IMR-90 (cell line): ENCODE measurements around the gene SOX6. TPM values are rescaled to one million over a fixed set of nuclear protein-coding genes. Genes with fewer than 3 reads are reported as not detected.

Experiments used
- ATAC-seq: fragments of 200-7000 bp; cut with Tn5 transposase; 2 replicates; pipeline ENCODE4 v1.9.1; 2020; ENCODE audit warnings: low read depth, mild to moderate bottlenecking, moderate library complexity
- BruUV-seq: library from RNA; stranded (reverse); fragments of 400-500 nt; replicated peaks from 2 replicates; lab custom pipeline; 2021; lab: Mats Ljungman, UMichigan
- CTCF ChIA-PET: fragments of 300-600 bp; formaldehyde crosslinking; extraction: SDS; loops from one replicate; lab custom pipeline; 2021; ENCODE audit warnings: antibody characterized with exemption; lab: Yijun Ruan, JAX
- POLR2A ChIA-PET: fragments of 300-600 bp; sonication (Branson Sonifier 250); formaldehyde crosslinking; loops from one replicate; lab custom pipeline; 2022; ENCODE audit warnings: antibody characterized with exemption; ENCODE audit not compliant: unreplicated experiment; lab: Charles Lee
- DNase-seq: peaks from one replicate; pipeline ENCODE4 v3.0.0; 2013
- H2AFZ ChIP-seq: replicated peaks from 2 replicates; pipeline ENCODE3; 2013; ENCODE audit warnings: low read length, mild to moderate bottlenecking; ENCODE audit not compliant: poor library complexity
- H2AK5ac ChIP-seq: 2 replicates; pipeline ENCODE4 v1.6.1; 2013; ENCODE audit warnings: low read depth, low read length, inconsistent platforms
- H2AK9ac ChIP-seq: replicated peaks from 2 replicates; pipeline ENCODE3; 2013; ENCODE audit warnings: mild to moderate bottlenecking, low read depth, low read length, moderate library complexity; ENCODE audit not compliant: poor library complexity
- H2BK120ac ChIP-seq: 2 replicates; pipeline ENCODE4 v1.6.1; 2013; ENCODE audit warnings: low read depth, low read length, inconsistent platforms
- H2BK15ac ChIP-seq: 3 replicates; pipeline ENCODE4 v1.6.1; 2013; ENCODE audit warnings: low read depth, low read length, inconsistent platforms
- H2BK20ac ChIP-seq: 2 replicates; pipeline ENCODE4 v1.6.1; 2013; ENCODE audit warnings: low read depth, mild to moderate bottlenecking, inconsistent platforms, low read length, moderate library complexity
- H2BK5ac ChIP-seq: 2 replicates; pipeline ENCODE4 v1.6.1; 2013; ENCODE audit warnings: mild to moderate bottlenecking, low read depth, low read length, inconsistent platforms; ENCODE audit not compliant: poor library complexity, severe bottlenecking
- H3K14ac ChIP-seq: replicated peaks from 2 replicates; pipeline ENCODE4 v1.6.1; 2013; ENCODE audit warnings: low read depth, low read length, inconsistent platforms
- H3K18ac ChIP-seq: 2 replicates; pipeline ENCODE4 v1.6.1; 2013; ENCODE audit warnings: low read depth, low read length, control low read depth
- H3K23ac ChIP-seq: 2 replicates; pipeline ENCODE4 v1.6.1; 2013; ENCODE audit warnings: low read depth, low read length, inconsistent platforms
- H3K27ac ChIP-seq: 2 replicates; pipeline ENCODE4 v1.5.1; 2013; ENCODE audit warnings: mild to moderate bottlenecking, control low read depth, low read length; ENCODE audit not compliant: insufficient read depth
- H3K27me3 ChIP-seq: 2 replicates; pipeline ENCODE4 v1.6.1; 2013; ENCODE audit warnings: low read length; ENCODE audit not compliant: control insufficient read depth, insufficient read depth
- H3K36me3 ChIP-seq: 2 replicates; pipeline ENCODE4 v1.6.1; 2013; ENCODE audit warnings: low read length, mixed read lengths; ENCODE audit not compliant: control insufficient read depth, insufficient read depth
- H3K4ac ChIP-seq: 2 replicates; pipeline ENCODE4 v1.6.1; 2013; ENCODE audit warnings: low read depth, low read length, inconsistent platforms
- H3K4me1 ChIP-seq: 2 replicates; pipeline ENCODE4 v1.6.1; 2013; ENCODE audit warnings: low read length, mixed read lengths; ENCODE audit not compliant: control insufficient read depth, insufficient read depth
- H3K4me2 ChIP-seq: 2 replicates; pipeline ENCODE4 v1.6.1; 2013; ENCODE audit warnings: low read depth, mild to moderate bottlenecking, control low read depth, low read length, moderate library complexity
- H3K4me3 ChIP-seq: 2 replicates; pipeline ENCODE4 v1.5.1; 2013; ENCODE audit warnings: low read depth, mild to moderate bottlenecking, control low read depth, low read length, moderate library complexity; ENCODE audit not compliant: insufficient read depth
- H3K56ac ChIP-seq: 2 replicates; pipeline ENCODE4 v1.6.1; 2013; ENCODE audit warnings: low read length, inconsistent platforms; ENCODE audit not compliant: insufficient read depth; ENCODE audit errors: extremely low read depth
- H3K79me1 ChIP-seq, 2 experiments: 2 replicates each; pipeline ENCODE4 v1.6.1; 2013; ENCODE audit warnings: low read length in 2 of 2, inconsistent platforms in 1 of 2, low read depth in 1 of 2
- H3K9ac ChIP-seq: 2 replicates; pipeline ENCODE4 v1.6.1; 2013; ENCODE audit warnings: low read depth, low read length, control low read depth
- H3K9me1 ChIP-seq: 2 replicates; pipeline ENCODE4 v1.6.1; 2013; ENCODE audit warnings: low read length, inconsistent platforms; ENCODE audit not compliant: insufficient read depth
- H3K9me3 ChIP-seq: 2 replicates; pipeline ENCODE4 v1.6.1; 2013; ENCODE audit warnings: low read length; ENCODE audit not compliant: control insufficient read depth, insufficient read depth
- H4K20me1 ChIP-seq: 2 replicates; pipeline ENCODE4 v1.6.1; 2013; ENCODE audit warnings: low read length, inconsistent platforms; ENCODE audit not compliant: insufficient read depth
- H4K5ac ChIP-seq: 2 replicates; pipeline ENCODE4 v1.6.1; 2013; ENCODE audit warnings: mild to moderate bottlenecking, low read depth, low read length, control low read depth
- H4K8ac ChIP-seq, 2 experiments: 2 replicates each; pipeline ENCODE4 v1.6.1; 2013; ENCODE audit warnings: low read depth in 2 of 2, low read length in 2 of 2, control low read depth in 1 of 2, inconsistent platforms in 1 of 2
- H4K91ac ChIP-seq: 2 replicates; pipeline ENCODE4 v1.6.1; 2013; ENCODE audit warnings: low read depth, low read length, inconsistent platforms; ENCODE audit not compliant: insufficient read depth
- BHLHE40 ChIP-seq: fragments of 150-350 bp; IDR thresholded peaks from 2 replicates; pipeline ENCODE4 v1.6.1; 2016; ENCODE audit warnings: mild to moderate bottlenecking, low read depth, low read length
- CTCF ChIP-seq: conservative IDR thresholded peaks from 2 replicates; pipeline ENCODE4 v1.5.1; 2012; ENCODE audit warnings: mild to moderate bottlenecking, low read depth, low read length, improper control_type of control experiment
- ELK1 ChIP-seq: fragments of 150-350 bp; IDR thresholded peaks from 2 replicates; pipeline ENCODE4 v1.6.1; 2016; ENCODE audit warnings: low read depth, mild to moderate bottlenecking, low read length, moderate library complexity, borderline replicate concordance
- FOS ChIP-seq: fragments of 150-350 bp; IDR thresholded peaks from 2 replicates; pipeline ENCODE4 v1.6.1; 2016; ENCODE audit warnings: low read depth, low read length
- MAFK ChIP-seq: IDR thresholded peaks from 2 replicates; pipeline ENCODE4 v1.6.1; 2012; ENCODE audit warnings: low read depth, low read length, improper control_type of control experiment
- MAZ ChIP-seq: IDR thresholded peaks from 2 replicates; pipeline ENCODE4 v1.6.1; 2012; ENCODE audit warnings: low read depth, mild to moderate bottlenecking, low read length, improper control_type of control experiment, moderate library complexity, borderline replicate concordance
- MXI1 ChIP-seq: IDR thresholded peaks from 2 replicates; pipeline ENCODE4 v1.6.1; 2012; ENCODE audit warnings: low read depth, mild to moderate bottlenecking, low read length, moderate library complexity, borderline replicate concordance
- POLR2A ChIP-seq: IDR thresholded peaks from 2 replicates; pipeline ENCODE4 v1.6.1; 2012; ENCODE audit warnings: mild to moderate bottlenecking, low read depth, low read length
- RAD21 ChIP-seq: IDR thresholded peaks from 2 replicates; pipeline ENCODE4 v1.6.1; 2012; ENCODE audit warnings: low read length, improper control_type of control experiment
- RCOR1 ChIP-seq: IDR thresholded peaks from 2 replicates; pipeline ENCODE4 v1.6.1; 2012; ENCODE audit warnings: mild to moderate bottlenecking, low read length, improper control_type of control experiment; ENCODE audit not compliant: insufficient replicate concordance
- RFX5 ChIP-seq: IDR thresholded peaks from 2 replicates; pipeline ENCODE4 v1.8.0; 2012; ENCODE audit warnings: low read depth, mild to moderate bottlenecking, low read length, moderate library complexity
- SMC3 ChIP-seq: fragments of 150-350 bp; IDR thresholded peaks from 2 replicates; pipeline ENCODE4 v1.6.1; 2016; ENCODE audit warnings: low read depth, mild to moderate bottlenecking, antibody characterized with exemption, low read length, moderate library complexity
- USF2 ChIP-seq: fragments of 150-350 bp; IDR thresholded peaks from 2 replicates; pipeline ENCODE4 v1.6.1; 2017; ENCODE audit warnings: mild to moderate bottlenecking, antibody characterized with exemption, low read length, low read depth
- WGBS, 2 experiments: methylation state at CpG; one replicate each; pipeline versions ENCODE4 v1.1.5 to v1.1.7; 2013; ENCODE audit warnings: missing lambda C conversion rate in 2 of 2; ENCODE audit not compliant: insufficient read length in 1 of 2; ENCODE audit errors: extremely low coverage in 2 of 2; 5-methylcytosine and 5-hydroxymethylcytosine counted together
- dilution Hi-C: fragments of 300-500 bp; cut with HindIII; formaldehyde crosslinking; loops from one replicate; pipeline ENCODE4 v1.14.3; 2018; ENCODE audit warnings: low sequenced_read_pairs; ENCODE audit not compliant: unreplicated experiment
- in situ Hi-C: fragments of 300-500 bp; cut with MboI; formaldehyde crosslinking; loops from 3 replicates; pipeline ENCODE4 v1.14.3; 2019; ENCODE audit warnings: low sequenced_read_pairs, inconsistent platforms, mixed read lengths
- intact Hi-C: fragments of 100-400 bp; cut with micrococcal nuclease; formaldehyde crosslinking; loops from 2 replicates; pipeline ENCODE4 v1.10.0; 2022
- polyA plus RNA-seq, 3 experiments: library from polyadenylated mRNA; depleted of rRNA; stranded (reverse); fragments of >200 nt; gene quantifications; 2 replicates each; pipeline ENCODE4 v1.2.3, GENCODE V29; 2012; ENCODE audit warnings: low replicate concordance in 1 of 3
- total RNA-seq: library from RNA; depleted of rRNA; stranded (reverse); fragments of >200 nt; gene quantifications from 2 replicates; pipeline ENCODE4 v1.2.3, GENCODE V29; 2012

The SOX6 gene
- total and polyA plus RNA-seq, 2 of the 4 experiments (the other 2 are of a cell fraction), result 1.7 to 7.7 TPM

GRCh38 chr11:16032974-16033373, 323.4 kb downstream of the SOX6 start:
- TF ChIP-seq RCOR1 (no peak), FOS (no peak), RFX5 (no peak), MAFK (no peak), BHLHE40 (no peak), RAD21 (no peak), CTCF (no peak), USF2 (no peak), MAZ (no peak), POLR2A (no peak), MXI1 (no peak), SMC3 (no peak), ELK1 (no peak)
- H3K27ac ChIP-seq, result no peak overlapping the region
- BruUV-seq, result no TSS peak
- H4K5ac ChIP-seq, result no peak overlapping the region
- H3K36me3 ChIP-seq, result no peaks in the 10 kb centered on the region
- H3K4me2 ChIP-seq, result no peak overlapping the region
- intact Hi-C loops, result no loop called here
- H2AFZ ChIP-seq, result no peak overlapping the region
- WGBS, 2 experiments, result 100% methylated on average over 2 of the region's 3 CpGs; no CpG with 5 or more reads in 1 of the 2 experiments
- no peak overlapping the region for H2AK5ac ChIP-seq
- no peak overlapping the region for H2BK120ac ChIP-seq
- H3K14ac ChIP-seq, result no peak overlapping the region
- POLR2A ChIA-PET, result no interaction called here
- H3K56ac ChIP-seq, result no peak overlapping the region
- in situ Hi-C loops, result no loop called here
- H3K18ac ChIP-seq, result no peak overlapping the region
- dilution Hi-C loops, result no loop called here
- no peak overlapping the region for H3K23ac ChIP-seq
- H3K9me3 ChIP-seq, result no peaks in the 10 kb centered on the region
- H2BK15ac ChIP-seq, result no peak overlapping the region
- H3K9me1 ChIP-seq, result 0 out of 2 replicates have a peak, but pooled peaks cover 4% of the 10 kb centered on the region
- H3K4ac ChIP-seq, result no peak overlapping the region
- H3K79me1 ChIP-seq, result no peaks in the 10 kb centered on the region
- no peaks in the 10 kb centered on the region for H4K20me1 ChIP-seq
- DNase-seq (no peak), ATAC-seq (no peak)
- H3K27me3 ChIP-seq, result no peaks in the 10 kb centered on the region
- CTCF ChIA-PET, result no interaction called here
- no peak overlapping the region for H2BK20ac ChIP-seq
- no peak overlapping the region for H4K8ac ChIP-seq
- H4K91ac ChIP-seq, result no peak overlapping the region
- 0 out of 2 replicates have a peak, but pooled peaks cover 2% of the 10 kb centered on the region for H3K4me1 ChIP-seq
- no peak overlapping the region for H2AK9ac ChIP-seq
- no peak overlapping the region for H3K4me3 ChIP-seq
- H2BK5ac ChIP-seq, result no peak overlapping the region
- no peak overlapping the region for H3K9ac ChIP-seq
